Karpas-422 (cell line): ENCODE results near the gene MSL1. TPM values are rescaled to one million over a fixed set of nuclear protein-coding genes. Genes with fewer than 3 reads are reported as not detected.

Source experiments
- DNase-seq: peaks from one replicate; pipeline ENCODE4 v3.0.0-alpha.2; 2015
- H2AFZ ChIP-seq: fragments of 200-600 bp; sonication (generic); 2 replicates; pipeline ENCODE4 v1.6.1; 2014; ENCODE audit warnings: antibody characterized with exemption, low read length, mixed read lengths
- H3K27ac ChIP-seq: fragments of 200-600 bp; sonication (generic); 2 replicates; pipeline ENCODE4 v1.5.1; 2014; ENCODE audit warnings: mild to moderate bottlenecking, low read length, moderate library complexity
- H3K27me3 ChIP-seq: fragments of 200-600 bp; sonication (generic); 2 replicates; pipeline ENCODE4 v1.6.1; 2014; ENCODE audit warnings: low read length, mixed read lengths
- H3K36me3 ChIP-seq: fragments of 200-600 bp; sonication (generic); 2 replicates; pipeline ENCODE4 v1.6.1; 2014; ENCODE audit warnings: low read length, mixed read lengths; ENCODE audit not compliant: insufficient read depth
- H3K4me1 ChIP-seq: fragments of 200-600 bp; sonication (generic); 2 replicates; pipeline ENCODE4 v1.6.1; 2014; ENCODE audit warnings: mild to moderate bottlenecking, low read length, mixed read lengths
- H3K4me2 ChIP-seq: fragments of 200-600 bp; sonication (generic); 2 replicates; pipeline ENCODE4 v1.6.1; 2014; ENCODE audit warnings: low read length, low read depth, mild to moderate bottlenecking; ENCODE audit not compliant: poor library complexity, severe bottlenecking
- H3K4me3 ChIP-seq: fragments of 200-600 bp; sonication (generic); 2 replicates; pipeline ENCODE4 v1.5.1; 2014; ENCODE audit warnings: mild to moderate bottlenecking, antibody characterized with exemption, low read length, mixed read lengths
- H3K79me2 ChIP-seq: fragments of 200-600 bp; sonication (generic); 2 replicates; pipeline ENCODE4 v1.6.1; 2014; ENCODE audit warnings: mild to moderate bottlenecking, low read length, mixed read lengths
- H3K9ac ChIP-seq: fragments of 200-600 bp; sonication (generic); 2 replicates; pipeline ENCODE4 v1.6.0; 2014; ENCODE audit warnings: low read length
- H3K9me2 ChIP-seq: fragments of 200-600 bp; sonication (generic), shearing (Covaris generic); replicated peaks from 2 replicates; pipeline ENCODE4 v1.6.0; 2014; ENCODE audit warnings: mild to moderate bottlenecking, low read length, moderate library complexity; ENCODE audit not compliant: insufficient read depth
- H3K9me3 ChIP-seq: fragments of 300-700, 200-600 bp; sonication (generic); 2 replicates; pipeline ENCODE4 v1.6.1; 2014; ENCODE audit warnings: low read length, mixed read lengths
- H4K20me1 ChIP-seq: fragments of 200-600 bp; sonication (generic); 2 replicates; pipeline ENCODE4 v1.6.1; 2014; ENCODE audit warnings: mild to moderate bottlenecking, antibody characterized with exemption, low read length, low read depth; ENCODE audit not compliant: insufficient read depth
- total RNA-seq: library from RNA; depleted of rRNA; stranded (reverse); fragments of >200 nt; shearing (Covaris generic); gene quantifications from 2 replicates; pipeline ENCODE4 v1.2.3, GENCODE V29; 2014; ENCODE audit warnings: low replicate concordance

The MSL1 gene
- total RNA-seq, 1 experiment from 2014 or later: 48.6 TPM

GRCh38 chr17:40105861-40106759, 15.7 kb upstream of the MSL1 start:
- Histone ChIP-seq H3K9me2 (no peaks in the 10 kb centered on the region), H3K27me3 (no peaks in the 10 kb centered on the region), H3K4me3 (no peak overlapping the region), H4K20me1 (no peaks in the 10 kb centered on the region), H3K27ac (no peak overlapping the region), H3K9ac (no peak overlapping the region), H3K4me1 (peaks cover 25% of the 10 kb centered on the region), H3K36me3 (no peaks in the 10 kb centered on the region), H3K79me2 (no peaks in the 10 kb centered on the region), H3K9me3 (no peaks in the 10 kb centered on the region), H3K4me2 (no peak overlapping the region), H2AFZ (no peak overlapping the region)
- DNase-seq: no peak

GRCh38 chr17:40106760-40107521, 14.8 kb upstream of the MSL1 start:
- no peaks in the 10 kb centered on the region for H3K27me3 ChIP-seq
- no peak for DNase-seq
- H3K36me3 ChIP-seq: no peaks in the 10 kb centered on the region
- H3K27ac ChIP-seq: no peak overlapping the region
- H3K79me2 ChIP-seq: no peaks in the 10 kb centered on the region
- H3K9ac ChIP-seq: no peak overlapping the region
- peaks cover 30% of the 10 kb centered on the region for H3K4me1 ChIP-seq
- H4K20me1 ChIP-seq: no peaks in the 10 kb centered on the region
- H2AFZ ChIP-seq: no peak overlapping the region
- no peaks in the 10 kb centered on the region for H3K9me3 ChIP-seq
- no peak overlapping the region for H3K4me3 ChIP-seq
- no peaks in the 10 kb centered on the region for H3K9me2 ChIP-seq
- H3K4me2 ChIP-seq: no peak overlapping the region

DNA sequence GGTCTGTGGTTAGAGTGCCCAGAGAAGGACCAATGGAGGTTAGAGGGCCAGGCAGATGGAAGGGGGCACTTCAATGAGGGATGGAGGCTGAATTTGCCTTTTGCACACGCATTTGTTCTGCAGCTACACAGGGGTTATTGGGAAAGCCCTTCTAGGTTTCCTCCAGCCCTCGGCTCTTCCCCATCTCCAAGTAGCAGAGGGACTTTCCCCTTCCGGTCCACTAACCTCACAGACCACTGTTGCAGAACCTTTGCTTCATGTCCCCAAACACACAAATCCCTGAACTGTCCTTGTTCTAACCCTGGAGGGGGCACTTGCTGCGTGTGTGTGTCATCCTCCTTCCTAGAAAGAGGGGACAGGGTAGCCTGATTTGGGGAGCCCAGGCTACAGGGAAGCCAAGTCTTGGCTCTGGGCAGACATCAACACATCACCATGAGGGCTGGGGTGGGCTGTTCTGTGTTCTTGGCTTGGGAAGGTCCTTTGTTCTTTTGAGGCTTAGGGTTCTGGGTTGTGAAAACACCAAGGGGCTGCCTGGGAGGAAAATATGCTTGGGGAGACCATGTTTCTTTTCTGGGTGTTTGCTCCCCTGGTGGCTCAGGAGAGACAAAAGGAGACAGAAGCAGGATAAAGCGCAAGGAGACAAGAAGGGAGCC, 14.1 kb upstream of the MSL1 start:
- Histone ChIP-seq H2AFZ (peak overlapping the region; percentile 82), H3K27ac (no peak overlapping the region), H3K4me3 (no peak overlapping the region), H3K4me1 (peaks cover 37% of the 10 kb centered on the region), H3K4me2 (peak overlapping the region; percentile 47), H3K9ac (no peak overlapping the region), H3K27me3 (no peaks in the 10 kb centered on the region), H4K20me1 (no peaks in the 10 kb centered on the region), H3K79me2 (no peaks in the 10 kb centered on the region), H3K36me3 (no peaks in the 10 kb centered on the region), H3K9me2 (no peaks in the 10 kb centered on the region), H3K9me3 (no peaks in the 10 kb centered on the region)
- no peak for DNase-seq

DNA sequence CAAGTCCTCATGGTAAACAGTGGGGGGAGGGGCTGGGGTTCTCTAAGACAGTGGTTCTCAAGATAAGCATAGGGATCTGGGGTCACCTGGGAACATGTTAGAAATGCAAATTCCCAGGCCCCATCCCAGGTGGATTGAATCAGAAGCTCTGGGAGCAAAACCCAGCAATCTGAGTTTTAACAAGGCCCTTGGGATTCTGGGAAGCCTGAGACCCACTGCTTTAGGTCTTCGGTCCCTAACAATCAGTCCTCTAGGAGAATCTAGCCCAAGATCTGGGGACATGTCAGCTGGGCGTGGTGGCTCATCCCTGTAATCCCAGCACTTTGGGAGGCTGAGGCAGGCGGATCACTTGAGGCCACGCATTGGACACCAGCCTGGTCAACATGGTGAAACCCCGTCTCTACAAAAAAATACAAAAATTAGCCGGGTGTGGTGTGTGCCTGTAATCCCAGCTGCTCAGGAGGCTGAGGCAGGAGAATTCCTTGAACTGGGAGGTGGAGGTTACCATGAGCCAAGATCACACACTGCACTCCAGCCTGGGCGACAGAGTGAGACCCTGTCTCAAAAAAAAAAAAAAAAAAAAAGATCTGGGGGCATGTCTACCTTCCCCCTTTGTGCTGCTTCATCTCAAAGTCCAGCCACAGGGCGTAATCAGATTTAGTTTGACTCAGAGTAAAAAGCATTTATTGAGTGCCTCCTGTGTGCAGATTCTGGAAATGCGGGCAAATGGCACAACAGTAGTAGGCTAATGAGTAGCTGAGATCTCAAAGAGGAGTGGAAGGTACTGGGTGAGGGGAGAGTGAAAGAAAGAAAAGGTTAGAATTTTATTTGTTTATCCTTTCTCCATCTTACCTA, 12.6 kb upstream of the MSL1 start:
- no peak for DNase-seq
- Histone ChIP-seq H3K27me3 (no peaks in the 10 kb centered on the region), H2AFZ (no peak overlapping the region), H3K27ac (no peak overlapping the region), H3K4me2 (no peak overlapping the region), H3K4me3 (no peak overlapping the region), H3K79me2 (no peaks in the 10 kb centered on the region), H3K36me3 (no peaks in the 10 kb centered on the region), H4K20me1 (no peaks in the 10 kb centered on the region), H3K9ac (no peak overlapping the region), H3K9me2 (no peaks in the 10 kb centered on the region), H3K4me1 (peaks cover 42% of the 10 kb centered on the region), H3K9me3 (no peaks in the 10 kb centered on the region)

DNA sequence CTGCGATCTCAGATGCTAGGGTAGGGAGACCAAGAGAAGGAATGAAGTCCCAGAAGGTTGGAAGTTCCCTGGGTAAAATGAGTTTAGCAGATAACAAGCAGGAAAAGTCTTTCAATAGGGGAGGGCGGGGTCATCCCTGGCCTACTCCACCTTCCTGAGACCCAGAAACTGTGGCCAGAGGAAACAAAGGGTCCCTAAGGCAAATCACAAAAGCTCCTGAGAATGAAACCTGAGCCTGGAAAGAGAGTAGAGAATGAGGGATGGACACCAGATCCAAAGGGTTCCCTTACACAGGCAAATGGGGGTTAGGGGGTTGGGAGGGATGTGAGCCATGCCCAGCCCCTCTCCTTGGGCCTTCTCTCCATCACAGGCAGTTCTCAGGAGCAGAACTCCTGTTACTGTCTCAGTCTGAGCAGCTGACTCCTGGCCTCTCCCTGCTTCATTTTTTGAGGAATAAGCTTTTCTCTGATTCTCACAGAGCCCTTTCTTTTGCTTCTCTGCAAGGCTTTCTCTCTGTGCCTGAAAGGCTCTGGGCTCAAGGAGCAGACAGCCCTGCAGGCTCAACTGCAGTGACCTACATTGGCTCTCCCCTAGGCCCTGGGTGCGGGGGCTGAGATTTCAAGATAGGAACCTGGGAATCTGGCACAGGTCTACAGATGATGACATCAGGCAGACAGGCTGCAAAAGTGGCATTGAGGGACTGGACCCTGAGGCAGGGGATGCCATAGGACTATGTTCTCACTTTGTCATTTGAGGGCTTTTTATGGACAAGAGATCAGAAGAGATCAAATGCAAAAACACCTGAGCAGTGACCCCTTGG, 11.5 kb upstream of the MSL1 start:
- H3K27me3 ChIP-seq: no peaks in the 10 kb centered on the region
- no peaks in the 10 kb centered on the region for H4K20me1 ChIP-seq
- no peak overlapping the region for H2AFZ ChIP-seq
- H3K79me2 ChIP-seq: no peaks in the 10 kb centered on the region
- no peaks in the 10 kb centered on the region for H3K36me3 ChIP-seq
- no peak for DNase-seq
- no peak overlapping the region for H3K4me2 ChIP-seq
- no peaks in the 10 kb centered on the region for H3K9me2 ChIP-seq
- no peak overlapping the region for H3K27ac ChIP-seq
- H3K4me3 ChIP-seq: no peak overlapping the region
- no peak overlapping the region for H3K9ac ChIP-seq
- H3K9me3 ChIP-seq: no peaks in the 10 kb centered on the region
- H3K4me1 ChIP-seq: peaks cover 44% of the 10 kb centered on the region

DNA sequence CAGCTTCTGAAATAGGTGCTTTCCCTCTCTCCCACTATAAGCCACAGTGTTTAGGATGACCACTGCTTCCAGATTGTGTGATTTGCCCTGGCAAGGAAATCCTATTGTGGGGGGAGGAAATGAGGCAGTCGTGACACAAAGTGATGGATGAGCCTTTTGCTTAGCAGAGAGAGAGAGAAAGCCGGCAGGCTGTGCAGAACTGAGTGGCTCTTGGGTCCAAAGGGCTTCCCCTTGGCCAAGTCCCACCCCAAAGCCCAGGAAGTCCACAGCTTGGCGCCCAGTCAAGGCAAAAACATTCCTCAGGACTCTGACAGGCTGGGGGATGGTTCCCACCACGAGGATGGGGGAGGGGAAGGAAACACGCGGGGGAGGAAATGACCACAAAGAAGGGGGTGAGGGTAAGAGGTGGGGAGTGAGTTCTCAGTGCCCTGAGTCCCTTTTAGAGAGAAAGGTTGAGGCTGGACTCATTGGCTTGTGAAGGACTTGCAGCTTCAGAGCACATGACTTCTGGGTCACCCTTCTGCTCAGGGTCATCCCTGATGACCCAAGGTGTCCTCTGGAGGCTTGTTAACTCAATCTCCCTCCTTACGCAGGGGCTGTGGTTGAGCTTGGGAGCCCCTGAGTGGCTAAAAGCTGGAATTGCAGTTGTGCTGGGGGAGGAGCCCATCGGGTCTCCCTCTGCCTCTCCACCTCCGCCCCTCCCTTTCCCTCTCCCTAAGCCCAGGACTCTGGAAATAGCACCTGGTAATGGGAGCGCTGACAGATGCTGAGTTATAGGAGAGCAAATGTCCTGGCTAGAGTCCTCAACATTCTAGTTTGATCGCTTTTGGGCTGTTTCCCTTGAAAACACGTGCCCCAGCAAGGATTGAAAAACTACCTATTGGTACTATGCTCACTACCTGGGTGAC, 10.3 kb upstream of the MSL1 start:
- Histone ChIP-seq H3K9ac (peak overlapping the region; percentile 49), H2AFZ (peak overlapping the region; percentile 80), H3K9me3 (no peaks in the 10 kb centered on the region), H3K4me1 (peaks cover 47% of the 10 kb centered on the region), H3K4me3 (peak overlapping the region; percentile 40), H3K27ac (no peak overlapping the region), H3K36me3 (no peaks in the 10 kb centered on the region), H3K4me2 (peak overlapping the region; percentile 60), H3K9me2 (no peaks in the 10 kb centered on the region), H3K27me3 (no peaks in the 10 kb centered on the region), H3K79me2 (no peaks in the 10 kb centered on the region), H4K20me1 (no peaks in the 10 kb centered on the region)
- DNase-seq: peak; percentile 90
